HG02642 (cell line): Measurements from ENCODE around the gene TMIGD1.

Experiments used
- ATAC-seq: cut with Tn5 transposase; IDR thresholded peaks from one replicate; pipeline ENCODE4 v1.9.1; 2021; ENCODE audit warnings: mild to moderate bottlenecking; ENCODE audit not compliant: unreplicated experiment, poor library complexity

Gene TMIGD1

DNA sequence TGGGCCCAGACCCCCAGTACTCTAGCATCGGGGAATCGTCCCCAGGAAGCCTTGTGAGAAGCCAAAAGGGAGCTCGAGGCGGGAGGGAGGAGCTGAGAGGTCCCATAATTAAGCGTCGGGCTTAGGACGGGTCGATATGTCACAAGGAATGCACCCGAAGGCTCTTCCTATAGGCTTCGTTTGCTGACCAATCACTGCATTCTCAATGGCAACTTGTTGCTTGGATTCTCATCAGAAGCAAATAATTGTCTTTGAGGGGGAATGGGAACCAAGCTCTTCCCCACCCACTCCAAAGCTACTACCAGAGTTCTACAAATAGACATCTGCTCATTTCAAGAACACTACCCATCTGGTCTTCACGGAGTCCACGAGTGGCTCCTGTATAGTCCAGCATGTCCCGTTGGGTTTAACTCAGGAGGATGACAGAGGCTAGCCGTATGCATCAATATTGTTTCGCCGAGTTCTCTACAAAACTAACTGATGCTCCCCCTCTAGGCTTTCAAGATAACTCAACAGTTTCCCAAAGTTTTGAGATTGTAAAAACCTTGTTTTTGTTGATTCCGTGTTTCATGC lies 41.5 kb downstream of the TMIGD1 start:
- ATAC-seq = no peak

DNA sequence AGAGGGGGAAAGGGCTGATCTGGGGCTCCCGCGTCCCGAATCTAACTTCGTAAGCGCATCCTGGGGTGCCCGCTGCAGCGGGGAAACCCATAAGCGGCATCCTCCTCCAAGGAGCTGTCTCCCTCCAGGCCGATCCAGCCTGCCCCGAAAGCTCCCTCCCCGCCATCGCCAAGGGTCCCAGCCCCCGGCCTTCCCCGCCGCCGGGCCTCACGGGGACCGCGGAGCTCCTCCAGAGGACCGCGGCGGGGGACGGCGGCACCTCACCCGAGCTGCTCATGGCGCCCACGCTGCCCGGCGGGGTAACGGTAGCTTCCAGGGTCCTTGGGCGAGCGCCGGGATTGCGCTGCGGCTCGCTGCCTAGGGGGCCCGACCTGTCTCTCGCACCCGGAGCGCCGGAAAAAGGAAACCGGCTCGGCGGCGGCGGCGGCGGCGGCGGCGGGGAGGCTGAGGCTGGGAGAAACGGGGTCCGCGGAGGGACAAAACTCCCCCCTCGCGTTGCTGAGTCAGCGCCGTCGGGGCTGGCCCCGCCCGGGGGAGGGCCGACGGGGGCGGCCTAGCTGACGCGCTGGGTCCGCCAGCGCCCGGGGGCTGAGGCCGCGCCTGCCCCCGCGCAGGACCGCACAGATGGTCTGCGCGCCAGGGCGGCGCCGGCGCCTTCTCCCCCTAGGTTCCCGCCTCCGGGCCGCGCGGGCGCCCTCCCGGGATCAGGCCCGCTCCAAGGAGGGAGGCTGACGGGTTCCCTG lies 42.1 kb downstream of the TMIGD1 start, which contains the start of gene BLMH:
TSS of gene BLMH (minus strand) at position 402 of the 743 bp plus-strand sequence. CDS start at position 277, 125 bp downstream.
- ATAC-seq = peak; percentile 83

GRCh38 chr17:30290696-30291542 lies 42.9 kb downstream of the TMIGD1 start:
- ATAC-seq = peak; percentile 50

DNA sequence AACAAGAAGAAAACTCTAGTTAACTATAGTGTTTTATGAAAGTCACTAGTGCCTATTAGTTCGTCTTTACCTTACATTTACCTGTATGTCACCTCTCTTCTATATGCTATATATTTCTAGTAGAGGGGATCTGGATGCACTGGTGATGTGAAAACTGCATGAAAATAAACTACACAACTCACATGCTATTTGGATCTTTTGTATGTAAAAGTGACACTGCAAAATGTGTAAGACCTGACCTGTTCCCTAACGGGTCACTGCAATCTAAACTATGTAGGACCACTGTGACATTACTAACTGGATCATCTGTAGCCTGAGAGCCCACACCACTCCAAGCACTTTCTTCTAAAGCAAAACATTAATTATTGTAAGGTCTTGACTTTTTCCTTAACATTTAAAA lies 43.8 kb downstream of the TMIGD1 start:
- no peak for ATAC-seq

- ATAC-seq = no peak
Measured at GRCh38 chr17:30279156-30279555, 54.7 kb downstream of the TMIGD1 start.

DNA sequence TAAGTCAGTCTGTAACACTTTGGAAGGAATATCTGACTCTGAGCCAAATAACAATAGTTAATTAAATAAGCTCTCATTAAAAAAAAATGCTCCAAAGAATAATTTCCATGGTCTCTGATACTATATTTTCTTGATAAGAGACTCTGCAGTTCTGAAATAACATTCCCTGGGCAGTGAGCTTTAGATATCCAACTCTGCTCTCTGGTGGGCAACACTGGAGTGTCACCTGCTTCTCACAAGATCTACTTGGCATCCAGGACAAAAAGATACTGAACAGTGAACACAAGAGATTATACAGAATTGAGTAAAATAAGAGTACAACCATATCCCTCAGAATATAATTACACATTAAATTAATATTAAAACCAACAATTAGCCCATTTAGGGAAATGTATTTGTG lies 55.8 kb downstream of the TMIGD1 start:
- ATAC-seq = no peak

- ATAC-seq = no peak
Measured at GRCh38 chr17:30275911-30276310, 57.9 kb downstream of the TMIGD1 start.

DNA sequence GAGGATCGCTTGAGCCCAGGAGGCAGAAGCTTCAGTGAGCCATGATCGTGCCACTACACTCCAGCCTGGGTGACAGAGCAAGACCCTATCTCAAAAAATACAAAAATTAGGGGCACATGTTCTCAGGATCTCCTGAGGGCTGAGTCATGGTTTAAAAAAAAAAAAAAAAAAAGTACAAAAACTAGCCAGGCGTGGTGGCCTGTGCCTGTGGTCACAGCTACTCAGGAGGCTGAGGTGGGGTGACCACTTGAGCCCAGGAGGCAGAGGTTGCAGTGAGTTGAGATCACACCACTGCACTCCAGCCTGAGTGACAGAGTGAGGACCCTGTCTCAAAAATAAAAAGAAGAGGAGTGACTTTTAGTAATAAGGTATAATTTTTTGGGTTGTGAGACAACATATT lies 59.0 kb downstream of the TMIGD1 start:
- ATAC-seq = no peak

DNA sequence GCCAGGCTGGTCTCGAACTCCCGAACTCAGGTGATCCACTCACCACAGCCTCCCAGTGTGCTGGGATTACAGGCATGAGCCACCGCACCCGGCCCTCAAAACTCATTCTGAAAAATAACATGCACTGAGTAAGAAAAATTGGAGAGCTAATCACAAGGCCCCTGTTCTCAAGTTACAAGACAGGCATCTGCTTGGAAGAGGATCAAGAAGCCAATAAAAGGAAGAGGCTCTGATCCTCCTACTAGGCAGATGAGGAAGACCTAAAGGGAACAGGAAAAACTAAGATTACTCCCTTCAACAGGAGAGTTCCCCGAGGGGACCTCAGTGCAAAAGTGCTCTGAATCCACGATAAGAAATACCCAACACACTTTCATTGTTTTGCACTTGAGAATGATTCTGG lies 60.5 kb downstream of the TMIGD1 start:
- no peak for ATAC-seq

DNA sequence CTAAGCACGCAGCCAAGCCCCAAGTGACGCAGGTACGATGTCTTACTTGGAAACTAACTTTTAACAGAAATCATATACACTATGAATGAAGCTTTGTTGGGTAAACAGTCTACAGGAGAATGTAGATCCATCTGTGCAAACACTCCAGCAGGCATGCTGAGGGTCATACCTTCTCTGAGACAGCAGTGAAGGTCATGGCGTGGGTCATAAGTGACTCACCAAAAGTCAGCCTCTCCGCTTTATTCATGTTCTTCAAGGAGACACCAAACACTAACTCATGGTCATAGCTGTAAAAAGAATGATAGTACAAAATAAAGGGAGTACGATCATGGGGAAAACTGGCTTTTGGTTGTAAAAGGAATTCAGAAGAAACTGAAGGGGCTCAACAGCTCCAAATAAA lies 62.8 kb downstream of the TMIGD1 start:
- ATAC-seq = no peak

- no peak for ATAC-seq
Measured at GRCh38 chr17:30267625-30268024, 66.2 kb downstream of the TMIGD1 start.
